Loucy (cell line): ENCODE measurements around the gene DGKI.

Experiments
- H2AFZ ChIP-seq: fragments of 200-600 bp; sonication (generic); 2 replicates; pipeline ENCODE4 v1.6.0; 2016; ENCODE audit warnings: antibody characterized with exemption, mild to moderate bottlenecking, low read length, moderate library complexity
- H3F3A ChIP-seq: fragments of 200-600 bp; 2 replicates; pipeline ENCODE4 v1.6.0; 2016; ENCODE audit warnings: antibody characterized with exemption, low read depth, mild to moderate bottlenecking
- H3K27me3 ChIP-seq: fragments of 200-600 bp; sonication (generic); 2 replicates; pipeline ENCODE4 v1.6.1; 2014; ENCODE audit warnings: low read length, mild to moderate bottlenecking; ENCODE audit not compliant: insufficient read depth, poor library complexity, severe bottlenecking
- H3K36me3 ChIP-seq: fragments of 200-600 bp; sonication (generic); 2 replicates; pipeline ENCODE4 v1.6.1; 2016; ENCODE audit warnings: low read length; ENCODE audit not compliant: insufficient read depth
- H3K4me1 ChIP-seq: fragments of 200-600 bp; sonication (generic); 2 replicates; pipeline ENCODE4 v1.5.1; 2014; ENCODE audit warnings: low read length, mild to moderate bottlenecking; ENCODE audit not compliant: insufficient read depth, poor library complexity, severe bottlenecking
- H3K4me2 ChIP-seq: fragments of 200-600 bp; sonication (generic); 2 replicates; pipeline ENCODE4 v1.6.0; 2014; ENCODE audit warnings: antibody characterized with exemption, low read length, low read depth, mild to moderate bottlenecking; ENCODE audit not compliant: poor library complexity, severe bottlenecking
- H3K4me3 ChIP-seq: fragments of 200-600 bp; sonication (generic); 2 replicates; pipeline ENCODE4 v1.5.1; 2014; ENCODE audit warnings: low read length, mild to moderate bottlenecking, mixed read lengths; ENCODE audit not compliant: poor library complexity, severe bottlenecking
- H3K79me2 ChIP-seq: fragments of 200-600 bp; sonication (generic); 2 replicates; pipeline ENCODE4 v1.6.1; 2014; ENCODE audit warnings: low read length; ENCODE audit not compliant: insufficient read depth
- H3K9ac ChIP-seq: fragments of 200-600 bp; sonication (generic); 2 replicates; pipeline ENCODE4 v1.6.0; 2014; ENCODE audit warnings: mild to moderate bottlenecking, low read depth, low read length, moderate library complexity; ENCODE audit not compliant: poor library complexity, severe bottlenecking
- H3K9me2 ChIP-seq: fragments of 200-600 bp; sonication (generic); replicated peaks from 2 replicates; pipeline ENCODE4 v1.6.1; 2016; ENCODE audit warnings: low read depth, low read length, mixed read lengths
- H3K9me3 ChIP-seq: fragments of 200-600 bp; sonication (generic); 2 replicates; pipeline ENCODE4 v1.6.1; 2014; ENCODE audit warnings: mild to moderate bottlenecking, antibody characterized with exemption, low read length, low read depth; ENCODE audit not compliant: insufficient read depth
- H4K20me1 ChIP-seq: fragments of 200-600 bp; sonication (generic); 2 replicates; pipeline ENCODE4 v1.6.0; 2014; ENCODE audit warnings: antibody characterized with exemption, low read length, mild to moderate bottlenecking; ENCODE audit not compliant: insufficient read depth, poor library complexity, severe bottlenecking
- CTCF ChIP-seq: fragments of 200-600 bp; sonication (generic); conservative IDR thresholded peaks from 2 replicates; pipeline ENCODE4 v1.5.1; 2014; ENCODE audit warnings: mild to moderate bottlenecking, antibody characterized with exemption, low read length
- EZH2phosphoT487 ChIP-seq: fragments of 200-600 bp; IDR thresholded peaks from 2 replicates; pipeline ENCODE4 v1.6.1; 2018; ENCODE audit warnings: antibody characterized with exemption, mild to moderate bottlenecking, moderate library complexity, borderline replicate concordance

DGKI gene

GRCh38 chr7:137880432-137880831, 33.7 kb upstream of the DGKI start:
- Histone ChIP-seq H3K79me2 (no peaks in the 10 kb centered on the region), H3K9me3 (no peaks in the 10 kb centered on the region), H2AFZ (no peak overlapping the region), H3K4me1 (no peaks in the 10 kb centered on the region), H3F3A (no peaks in the 10 kb centered on the region), H3K4me3 (no peak overlapping the region), H3K27me3 (no peaks in the 10 kb centered on the region), H4K20me1 (no peaks in the 10 kb centered on the region), H3K36me3 (peaks cover 98% of the 10 kb centered on the region), H3K9me2 (no peaks in the 10 kb centered on the region), H3K9ac (no peak overlapping the region), H3K4me2 (no peak overlapping the region)
- TF ChIP-seq EZH2phosphoT487 (no peak), CTCF (no peak)

DNA sequence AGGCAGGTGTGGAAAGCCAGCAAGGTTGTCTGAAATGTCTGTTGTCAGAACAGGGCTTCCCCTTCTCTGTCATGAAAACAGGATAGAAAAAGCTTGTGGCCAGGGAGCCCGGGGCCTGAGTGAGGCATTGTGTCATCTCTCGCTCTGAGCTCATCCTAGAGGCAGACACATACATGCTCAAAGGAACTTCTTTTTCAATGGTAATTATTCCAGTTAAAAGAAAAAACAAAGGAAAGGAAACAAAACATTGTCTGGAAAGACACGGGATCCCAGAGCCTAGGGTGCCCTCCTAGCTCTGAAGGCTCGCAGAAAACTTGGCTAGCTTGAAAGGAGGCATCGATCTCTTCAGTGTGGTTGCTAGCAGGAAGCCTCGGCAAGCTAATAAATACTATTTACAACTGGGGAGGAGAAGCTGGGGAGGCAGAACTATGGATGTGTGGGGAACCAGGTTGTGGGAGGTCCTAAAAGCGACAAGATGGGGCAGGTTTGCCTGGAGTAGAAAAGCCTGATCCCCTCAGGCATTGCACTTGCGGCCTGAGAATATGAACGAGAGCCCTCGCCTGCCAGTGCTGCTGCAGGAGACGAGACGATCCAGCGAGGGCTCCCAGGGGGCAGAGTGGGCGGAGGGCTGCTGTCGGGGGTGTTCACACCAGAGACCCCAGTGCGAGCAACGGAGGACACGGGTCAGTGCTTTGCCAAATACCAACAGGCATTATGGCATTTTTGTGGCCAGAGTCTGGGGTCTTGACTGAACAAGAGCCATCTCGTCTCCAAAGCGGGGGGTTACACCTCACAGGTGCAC, 32.8 kb upstream of the DGKI start:
- TF ChIP-seq CTCF (no peak), EZH2phosphoT487 (no peak)
- no peaks in the 10 kb centered on the region for H3K9me2 ChIP-seq
- no peak overlapping the region for H3K4me2 ChIP-seq
- H3K27me3 ChIP-seq: no peaks in the 10 kb centered on the region
- no peaks in the 10 kb centered on the region for H3F3A ChIP-seq
- H3K4me3 ChIP-seq: no peak overlapping the region
- no peak overlapping the region for H3K9ac ChIP-seq
- H4K20me1 ChIP-seq: no peaks in the 10 kb centered on the region
- H3K36me3 ChIP-seq: peaks cover 96% of the 10 kb centered on the region
- no peaks in the 10 kb centered on the region for H3K79me2 ChIP-seq
- H3K9me3 ChIP-seq: no peaks in the 10 kb centered on the region
- no peak overlapping the region for H2AFZ ChIP-seq
- H3K4me1 ChIP-seq: no peaks in the 10 kb centered on the region

DNA sequence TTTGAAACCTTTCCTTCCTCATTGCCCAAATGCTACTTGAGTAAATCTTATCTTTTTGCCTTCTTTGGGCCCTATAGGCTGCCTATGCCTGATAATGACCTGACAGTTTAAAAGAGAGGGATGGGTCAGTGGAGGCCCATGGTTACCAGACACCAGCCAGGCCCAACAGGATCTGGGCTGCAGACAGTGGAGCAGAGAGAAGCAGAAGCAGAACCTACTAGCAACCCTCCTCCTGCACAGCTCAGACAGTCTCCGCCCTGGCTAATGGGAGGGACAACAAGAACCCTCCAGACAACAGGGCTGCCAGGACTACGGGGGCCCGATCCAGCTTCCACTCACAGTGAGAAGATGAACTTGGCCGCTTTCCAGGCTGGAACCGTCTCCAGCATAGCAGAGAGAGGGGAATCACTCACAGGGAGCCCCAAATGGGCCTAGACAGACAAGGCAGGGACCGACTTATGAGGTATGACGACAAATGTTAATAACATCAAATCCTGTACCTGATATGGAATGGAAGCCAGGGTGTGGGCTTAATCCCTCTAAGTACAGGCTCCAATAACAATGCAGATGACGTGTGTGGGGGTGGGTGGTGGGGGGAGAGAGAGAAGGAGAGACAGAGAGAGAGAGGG, 31.7 kb upstream of the DGKI start:
- Histone ChIP-seq H3K36me3 (peaks cover 91% of the 10 kb centered on the region), H3K9ac (no peak overlapping the region), H2AFZ (no peak overlapping the region), H3K4me1 (no peaks in the 10 kb centered on the region), H3K79me2 (no peaks in the 10 kb centered on the region), H3K9me3 (no peaks in the 10 kb centered on the region), H3K4me3 (no peak overlapping the region), H3K27me3 (no peaks in the 10 kb centered on the region), H4K20me1 (no peaks in the 10 kb centered on the region), H3K9me2 (no peaks in the 10 kb centered on the region), H3F3A (no peaks in the 10 kb centered on the region), H3K4me2 (no peak overlapping the region)
- TF ChIP-seq CTCF (no peak), EZH2phosphoT487 (no peak)
